CD14-positive monocyte (primary cell): ENCODE results near the gene ZFP92. TPM values are rescaled to one million over a fixed set of nuclear protein-coding genes. Genes with fewer than 3 reads are reported as not detected.

ENCODE experiments used
- DNase-seq, 3 donors: peaks; one replicate each; pipeline ENCODE4 v3.0.0-alpha.2; 2011 to 2022
- H2AFZ ChIP-seq: 2 replicates; pipeline ENCODE4 v1.6.0; 2012; ENCODE audit warnings: mild to moderate bottlenecking, low read depth, low read length, inconsistent platforms; ENCODE audit not compliant: insufficient read depth, poor library complexity, severe bottlenecking
- H3K27ac ChIP-seq, 2 donors: 1 replicate in 1 of 2; 2 replicates in 1 of 2; pipeline ENCODE4 v1.5.1; 2012 to 2013; ENCODE audit warnings: low read length in 2 of 2, control low read depth in 1 of 2, inconsistent platforms in 1 of 2, low read depth in 1 of 2, mild to moderate bottlenecking in 1 of 2
- H3K27me3 ChIP-seq, 2 donors: one replicate each; pipeline versions ENCODE4 v1.6.0 to v1.6.1; 2011 to 2013; ENCODE audit warnings: low read length in 2 of 2; ENCODE audit not compliant: control insufficient read depth in 2 of 2, insufficient read depth in 2 of 2
- H3K36me3 ChIP-seq, 2 donors: replicated peaks in 1 of 2; 1 replicate in 1 of 2; 2 replicates in 1 of 2; pipeline versions ENCODE4 v1.5.1 to v1.6.1; 2012 to 2013; ENCODE audit warnings: low read length in 2 of 2, control low read depth in 1 of 2, inconsistent platforms in 1 of 2, mild to moderate bottlenecking in 1 of 2; ENCODE audit not compliant: insufficient read depth in 2 of 2, control insufficient read depth in 1 of 2
- H3K4me1 ChIP-seq, 2 donors: 1 replicate in 1 of 2; 2 replicates in 1 of 2; pipeline versions ENCODE4 v1.5.1 to v1.6.1; 2012 to 2013; ENCODE audit warnings: low read length in 2 of 2, control low read depth in 1 of 2, inconsistent platforms in 1 of 2, mild to moderate bottlenecking in 1 of 2, moderate library complexity in 1 of 2; ENCODE audit not compliant: insufficient read depth in 2 of 2, control insufficient read depth in 1 of 2
- H3K4me2 ChIP-seq: replicated peaks from 2 replicates; pipeline ENCODE3; 2012; ENCODE audit warnings: low read length, moderate library complexity, mild to moderate bottlenecking; ENCODE audit not compliant: poor library complexity, severe bottlenecking; ENCODE audit errors: extremely low read depth
- H3K4me3 ChIP-seq, 3 experiments: fragments of 200-600 bp in 1 of 3; sonication (generic) in 1 of 3; replicated peaks in 1 of 3; 1 replicate in 2 of 3; 2 replicates in 1 of 3; pipeline ENCODE4 v1.5.1; 2011 to 2013; ENCODE audit warnings: low read length in 3 of 3, mild to moderate bottlenecking in 3 of 3, control low read depth in 2 of 3, low read depth in 2 of 3, inconsistent platforms in 1 of 3, moderate library complexity in 1 of 3
- H3K79me2 ChIP-seq: 2 replicates; pipeline ENCODE4 v1.6.0; 2012; ENCODE audit warnings: mild to moderate bottlenecking, control low read depth, inconsistent platforms, low read length, moderate library complexity; ENCODE audit not compliant: insufficient read depth
- H3K9ac ChIP-seq: 2 replicates; pipeline ENCODE4 v1.6.0; 2017; ENCODE audit warnings: low read length, mild to moderate bottlenecking; ENCODE audit not compliant: insufficient read depth, poor library complexity, severe bottlenecking
- H3K9me3 ChIP-seq, 2 donors: replicated peaks in 1 of 2; 1 replicate in 1 of 2; 2 replicates in 1 of 2; pipeline versions ENCODE4 v1.5.1 to v1.6.1; 2012 to 2013; ENCODE audit warnings: low read length in 2 of 2, control low read depth in 1 of 2; ENCODE audit not compliant: control insufficient read depth in 1 of 2, insufficient read depth in 1 of 2
- H4K20me1 ChIP-seq: 2 replicates; pipeline ENCODE4 v1.6.0; 2012; ENCODE audit warnings: mild to moderate bottlenecking, low read length, control low read depth, moderate library complexity; ENCODE audit not compliant: insufficient read depth
- H3K27ac Mint-ChIP-seq, 7 donors: one replicate each; pipeline ENCODE4 v1.8.0; 2020; ENCODE audit warnings: mild to moderate bottlenecking in 7 of 7, mixed read lengths in 7 of 7, moderate library complexity in 6 of 7, inconsistent platforms in 2 of 7
- H3K27me3 Mint-ChIP-seq, 3 donors: one replicate each; pipeline ENCODE4 v1.8.0; 2021 to 2022; ENCODE audit warnings: low read depth in 3 of 3, mild to moderate bottlenecking in 3 of 3, mixed read lengths in 3 of 3, moderate library complexity in 3 of 3, inconsistent platforms in 1 of 3
- H3K36me3 Mint-ChIP-seq, 2 donors: one replicate each; pipeline ENCODE4 v1.8.0; 2020; ENCODE audit warnings: mixed read lengths in 2 of 2, inconsistent platforms in 1 of 2, mild to moderate bottlenecking in 1 of 2
- H3K4me1 Mint-ChIP-seq: one replicate; pipeline ENCODE4 v1.8.0; 2020; ENCODE audit warnings: mild to moderate bottlenecking, mixed read lengths
- H3K4me3 Mint-ChIP-seq, 2 donors: one replicate each; pipeline ENCODE4 v1.8.0; 2020; ENCODE audit warnings: mild to moderate bottlenecking in 2 of 2, mixed read lengths in 2 of 2, moderate library complexity in 1 of 2
- H3K9me3 Mint-ChIP-seq, 7 donors: one replicate each; pipeline ENCODE4 v1.8.0; 2020 to 2022; ENCODE audit warnings: mixed read lengths in 7 of 7, mild to moderate bottlenecking in 6 of 7, moderate library complexity in 6 of 7, inconsistent platforms in 2 of 7
- CTCF ChIP-seq: fragments of 200-600 bp; IDR thresholded peaks from one replicate; pipeline ENCODE4 v1.8.0; 2022; ENCODE audit warnings: antibody characterized with exemption, mild to moderate bottlenecking
- WGBS: methylation state at CpG from one replicate; pipeline ENCODE4 v1.1.5; 2013; ENCODE audit warnings: missing lambda C conversion rate; ENCODE audit not compliant: insufficient coverage; 5-methylcytosine and 5-hydroxymethylcytosine counted together
- intact Hi-C, 2 donors: fragments of 100-400 bp; cut with micrococcal nuclease; formaldehyde crosslinking; loops; one replicate each; pipeline versions ENCODE4 v1.15.0 to v1.15.1; 2023
- polyA plus RNA-seq, 3 donors: library from polyadenylated mRNA; depleted of rRNA in 1 of 3; unstranded in 2 of 3; stranded (reverse) in 1 of 3; fragments of 300-500 nt in 2 of 3; fragments of >200 nt in 1 of 3; fragmentation: Illumina TruSeq in 2 of 3; gene quantifications; 1 replicate in 2 of 3; 2 replicates in 1 of 3; pipeline ENCODE4 v1.2.3, GENCODE V29; 2012 to 2021

Gene ZFP92
- polyA plus RNA-seq, 3 donors, result 0.04 to 0.96 (median 0.13) TPM

- no peaks in the 10 kb centered on the region for H3K27me3 ChIP-seq
- no peak overlapping the region for H3K27ac ChIP-seq
- H3K9me3 ChIP-seq, result no peaks in the 10 kb centered on the region
- H3K36me3 ChIP-seq, result peaks cover 48 to 57% of the 10 kb centered on the region in 2 donors
- Mint-ChIP-seq H3K4me1 (no peaks in the 10 kb centered on the region), H3K36me3 (peaks cover 31 to 59% of the 10 kb centered on the region in 2 donors), H3K4me3 (no peak overlapping the region), H3K27ac (no peak overlapping the region), H3K9me3 (no peaks in the 10 kb centered on the region), H3K27me3 (peaks cover 0 to 7% (median 0%) of the 10 kb centered on the region in 3 donors)
- H3K79me2 ChIP-seq, result no peaks in the 10 kb centered on the region
- H4K20me1 ChIP-seq, result no peaks in the 10 kb centered on the region
- intact Hi-C loops, result no loop called here
- H3K4me1 ChIP-seq, result no peaks in the 10 kb centered on the region
- no peak for DNase-seq
- 93% methylated on average over 3 of the region's 9 CpGs for WGBS
- H3K4me2 ChIP-seq, result no peak overlapping the region
- no peak overlapping the region for H2AFZ ChIP-seq
- no peak overlapping the region for H3K9ac ChIP-seq
- TF ChIP-seq CTCF, result no peak
- H3K4me3 ChIP-seq, result no peak overlapping the region
Measured at GRCh38 chrX:153456704-153457103, 45.4 kb downstream of the ZFP92 start.

GRCh38 chrX:153457136-153457825 lies 46.0 kb downstream of the ZFP92 start:
- WGBS, result 97% methylated on average over 4 of the region's 18 CpGs
- Histone ChIP-seq H3K27ac (no peak overlapping the region), H3K4me2 (no peak overlapping the region), H3K9me3 (no peaks in the 10 kb centered on the region), H3K79me2 (no peaks in the 10 kb centered on the region), H2AFZ (no peak overlapping the region), H3K9ac (no peak overlapping the region), H4K20me1 (no peaks in the 10 kb centered on the region), H3K27me3 (no peaks in the 10 kb centered on the region), H3K4me3 (no peak overlapping the region), H3K4me1 (no peaks in the 10 kb centered on the region), H3K36me3 (peaks cover 45 to 57% of the 10 kb centered on the region in 2 donors)
- Mint-ChIP-seq H3K9me3 (no peaks in the 10 kb centered on the region), H3K4me1 (no peaks in the 10 kb centered on the region), H3K27me3 (peaks cover 0 to 8% (median 0%) of the 10 kb centered on the region in 3 donors), H3K27ac (no peak overlapping the region), H3K4me3 (no peak overlapping the region), H3K36me3 (peaks cover 33 to 62% of the 10 kb centered on the region in 2 donors)
- intact Hi-C loops, result no loop called here
- no peak for TF ChIP-seq CTCF
- no peak for DNase-seq
